C1 segment of cervical spinal cord (tissue), 14 donors: ENCODE results near the gene SGCD.
A peak's percentile ranks its signal among the peaks of the same experiment; 100 is the strongest.
"Not testable (repeated sequence)": the region's sequence is repeated elsewhere in the genome, so short reads cannot be mapped to it uniquely, and the experiment has no call there.

Source experiments
- DNase-seq, 14 donors: peaks; one replicate each; lab custom pipeline; 2025; lab: John Stamatoyannopoulos, UW

The SGCD gene

GRCh38 chr5:156560002-156560401 lies 233.0 kb downstream of the SGCD start:
- DNase-seq: no peak

GRCh38 chr5:156561651-156562050 lies 234.7 kb downstream of the SGCD start:
- no peak for DNase-seq

- DNase-seq: no peak
Observed at GRCh38 chr5:156570615-156571014, 243.7 kb downstream of the SGCD start.

- DNase-seq: no peak
Observed at GRCh38 chr5:156581725-156582124, 254.8 kb downstream of the SGCD start.

- no peak for DNase-seq
Observed at GRCh38 chr5:156582193-156582598, 255.2 kb downstream of the SGCD start.

GRCh38 chr5:156584871-156585270 lies 257.9 kb downstream of the SGCD start:
- peak in 1 of 14 donors; percentile 19 for DNase-seq

GRCh38 chr5:156585999-156586398 lies 259.0 kb downstream of the SGCD start:
- DNase-seq: no peak

GRCh38 chr5:156587012-156587411 lies 260.0 kb downstream of the SGCD start:
- no peak for DNase-seq

GRCh38 chr5:156588306-156588705 lies 261.3 kb downstream of the SGCD start:
- DNase-seq: no peak

GRCh38 chr5:156589104-156589945 lies 262.4 kb downstream of the SGCD start:
- peak in 1 of 14 donors; percentile 39 for DNase-seq

- peak in 7 of 14 donors; percentile 18 to 57 (median 34) for DNase-seq
Observed at GRCh38 chr5:156589946-156590216, 262.9 kb downstream of the SGCD start.

GRCh38 chr5:156590978-156591377 lies 264.0 kb downstream of the SGCD start:
- DNase-seq: no peak

GRCh38 chr5:156591631-156592030 lies 264.7 kb downstream of the SGCD start:
- DNase-seq: no peak

- no peak for DNase-seq
Observed at GRCh38 chr5:156593546-156593945, 266.6 kb downstream of the SGCD start.

- no peak for DNase-seq
Observed at GRCh38 chr5:156594406-156594805, 267.4 kb downstream of the SGCD start.

- peak in 2 of 14 donors; percentile 17 to 21 for DNase-seq
Observed at GRCh38 chr5:156595132-156595787, 268.3 kb downstream of the SGCD start.

GRCh38 chr5:156597276-156597675 lies 270.3 kb downstream of the SGCD start:
- DNase-seq: no peak

GRCh38 chr5:156598964-156599363 lies 272.0 kb downstream of the SGCD start:
- no peak for DNase-seq

GRCh38 chr5:156610582-156610981 lies 283.6 kb downstream of the SGCD start:
- DNase-seq: not testable (repeated sequence)

- no peak for DNase-seq
Observed at GRCh38 chr5:156615901-156616300, 288.9 kb downstream of the SGCD start.

GRCh38 chr5:156617426-156617825 lies 290.5 kb downstream of the SGCD start:
- DNase-seq: no peak

GRCh38 chr5:156618601-156619000 lies 291.6 kb downstream of the SGCD start:
- DNase-seq: no peak

GRCh38 chr5:156621719-156622118 lies 294.8 kb downstream of the SGCD start:
- DNase-seq: no peak
